GM18520 (cell line): ENCODE results near the gene CD2AP.
"Not testable (repeated sequence)": the region's sequence is repeated elsewhere in the genome, so short reads cannot be mapped to it uniquely, and the experiment has no call there.

Source experiments
- ATAC-seq: cut with Tn5 transposase; IDR thresholded peaks from one replicate; pipeline ENCODE4 v1.9.1; 2021; ENCODE audit not compliant: unreplicated experiment

Gene CD2AP

GRCh38 chr6:47495954-47496545 is 18.5 kb downstream of the CD2AP start:
- ATAC-seq = no peak

GRCh38 chr6:47496935-47497579 is 19.5 kb downstream of the CD2AP start:
- ATAC-seq = no peak

GRCh38 chr6:47502920-47503319 is 25.3 kb downstream of the CD2AP start:
- no peak for ATAC-seq

- ATAC-seq = no peak
Measured at GRCh38 chr6:47509937-47510336, 32.3 kb downstream of the CD2AP start.

- no peak for ATAC-seq
Measured at GRCh38 chr6:47512872-47513271, 35.3 kb downstream of the CD2AP start.

GRCh38 chr6:47519279-47519678 is 41.7 kb downstream of the CD2AP start:
- no peak for ATAC-seq

GRCh38 chr6:47520282-47520681 is 42.7 kb downstream of the CD2AP start:
- no peak for ATAC-seq

- ATAC-seq = no peak
Measured at GRCh38 chr6:47521961-47522360, 44.4 kb downstream of the CD2AP start.

- no peak for ATAC-seq
Measured at GRCh38 chr6:47524136-47524845, 46.7 kb downstream of the CD2AP start.

GRCh38 chr6:47525330-47526057 is 47.9 kb downstream of the CD2AP start:
- ATAC-seq = no peak

GRCh38 chr6:47527274-47527673 is 49.7 kb downstream of the CD2AP start:
- ATAC-seq = no peak

GRCh38 chr6:47529734-47530133 is 52.1 kb downstream of the CD2AP start:
- no peak for ATAC-seq

GRCh38 chr6:47532981-47533585 is 55.5 kb downstream of the CD2AP start:
- ATAC-seq = no peak

- ATAC-seq = no peak
Measured at GRCh38 chr6:47534063-47534462, 56.5 kb downstream of the CD2AP start.

GRCh38 chr6:47535316-47536225 is 58.0 kb downstream of the CD2AP start:
- ATAC-seq = no peak

GRCh38 chr6:47536816-47537401 is 59.3 kb downstream of the CD2AP start:
- no peak for ATAC-seq

GRCh38 chr6:47545223-47545622 is 67.6 kb downstream of the CD2AP start:
- ATAC-seq = no peak

- no peak for ATAC-seq
Measured at GRCh38 chr6:47551670-47552069, 74.1 kb downstream of the CD2AP start.

GRCh38 chr6:47552319-47552718 is 74.7 kb downstream of the CD2AP start:
- no peak for ATAC-seq

- ATAC-seq = not testable (repeated sequence)
Measured at GRCh38 chr6:47553243-47553642, 75.7 kb downstream of the CD2AP start.
